HG03575 (cell line): ENCODE data around the gene KRT17.

ENCODE experiments used
- ATAC-seq: cut with Tn5 transposase; IDR thresholded peaks from one replicate; pipeline ENCODE4 v1.9.1; 2021; ENCODE audit not compliant: unreplicated experiment, insufficient number of reproducible peaks, low FRiP score; ENCODE audit errors: extremely low read depth

Gene KRT17

DNA sequence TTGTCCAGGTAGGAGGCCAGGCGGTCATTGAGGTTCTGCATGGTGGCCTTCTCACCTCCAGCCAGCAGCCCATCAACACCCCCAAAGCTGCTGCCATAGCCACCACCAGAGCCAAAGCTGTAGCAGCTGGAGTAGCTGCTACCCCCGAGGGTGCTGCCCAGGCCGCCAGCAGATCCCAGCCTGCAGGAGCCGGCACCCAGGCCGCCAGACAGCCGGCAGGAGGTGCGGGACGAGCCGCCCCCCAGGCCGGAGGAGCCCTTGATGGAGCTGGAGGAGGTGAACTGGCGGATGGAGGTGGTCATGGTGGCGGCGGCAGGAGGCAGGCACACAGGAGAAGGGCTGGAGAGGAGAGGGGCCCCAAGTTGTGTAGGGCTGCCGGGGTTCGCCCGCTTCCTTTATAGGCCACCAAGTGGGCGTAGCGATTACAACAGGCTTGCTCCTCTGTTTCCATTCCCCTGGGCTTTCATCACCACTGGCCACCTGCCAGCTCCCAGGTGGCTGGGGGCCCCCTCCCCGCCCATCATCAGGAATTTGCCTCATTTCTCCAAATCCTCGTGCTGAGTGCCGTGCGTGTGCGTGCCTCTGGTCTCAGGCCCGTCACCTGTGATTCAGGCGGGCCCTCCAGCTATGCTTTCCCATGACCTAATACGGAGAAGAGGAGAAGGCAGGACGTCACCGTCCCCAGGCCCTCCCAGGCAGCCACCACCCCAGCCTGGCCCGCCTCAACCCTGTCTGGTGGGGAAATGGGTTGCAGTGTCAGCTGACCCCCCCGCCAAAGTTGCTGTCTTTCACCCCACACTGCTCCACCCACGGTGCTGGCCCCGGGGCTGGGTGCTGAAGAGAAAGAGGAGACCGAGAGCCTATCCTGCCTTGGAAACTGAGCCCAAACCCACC is at the start of gene KRT17:
KRT17 (minus strand) TSS at position 368 of the 894 bp plus-strand sequence; CDS start at position 302, 66 bp downstream.
- no peak for ATAC-seq

- no peak for ATAC-seq
Measured at GRCh38 chr17:41672153-41672552, 47.8 kb upstream of the KRT17 start.

DNA sequence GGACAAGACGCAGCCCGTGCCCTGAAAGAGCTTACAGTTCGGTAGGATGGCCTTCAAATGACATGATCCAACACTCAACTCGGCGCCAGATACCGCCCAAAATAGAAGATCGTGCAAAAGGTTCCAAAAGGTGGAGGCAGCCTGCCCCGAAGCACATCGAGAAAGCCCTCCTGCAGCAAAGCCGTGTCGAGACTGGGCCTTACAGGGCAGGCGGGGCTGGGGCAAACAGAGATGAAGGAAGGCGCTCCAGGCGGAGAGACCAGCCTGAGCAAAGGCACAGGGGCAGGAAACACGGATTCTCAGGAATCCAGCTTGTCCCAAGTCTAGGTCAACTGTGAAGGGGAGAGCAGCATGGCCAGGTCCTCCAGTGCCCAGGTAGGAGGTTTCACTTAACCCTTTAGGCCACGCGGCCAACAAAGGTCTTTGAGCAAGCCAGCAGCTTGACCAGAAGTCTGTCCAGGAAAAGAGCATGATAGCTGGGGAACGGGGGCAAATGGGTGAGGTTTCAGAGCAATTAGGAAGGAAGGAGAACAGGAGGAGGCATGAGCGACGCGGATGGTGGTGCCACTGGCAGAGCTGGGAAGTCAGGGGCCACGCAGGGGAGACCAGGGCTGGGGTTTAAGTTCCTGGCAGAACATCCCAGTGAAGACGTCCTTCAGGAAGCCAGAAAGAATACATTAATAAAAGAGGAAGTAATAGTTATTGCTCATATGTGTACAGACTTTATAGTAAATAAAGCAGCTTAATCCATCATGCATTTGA is 43.1 kb upstream of the KRT17 start:
- no peak for ATAC-seq

- no peak for ATAC-seq
Measured at GRCh38 chr17:41666708-41667279, 42.4 kb upstream of the KRT17 start.

- no peak for ATAC-seq
Measured at GRCh38 chr17:41666237-41666641, 41.9 kb upstream of the KRT17 start.

DNA sequence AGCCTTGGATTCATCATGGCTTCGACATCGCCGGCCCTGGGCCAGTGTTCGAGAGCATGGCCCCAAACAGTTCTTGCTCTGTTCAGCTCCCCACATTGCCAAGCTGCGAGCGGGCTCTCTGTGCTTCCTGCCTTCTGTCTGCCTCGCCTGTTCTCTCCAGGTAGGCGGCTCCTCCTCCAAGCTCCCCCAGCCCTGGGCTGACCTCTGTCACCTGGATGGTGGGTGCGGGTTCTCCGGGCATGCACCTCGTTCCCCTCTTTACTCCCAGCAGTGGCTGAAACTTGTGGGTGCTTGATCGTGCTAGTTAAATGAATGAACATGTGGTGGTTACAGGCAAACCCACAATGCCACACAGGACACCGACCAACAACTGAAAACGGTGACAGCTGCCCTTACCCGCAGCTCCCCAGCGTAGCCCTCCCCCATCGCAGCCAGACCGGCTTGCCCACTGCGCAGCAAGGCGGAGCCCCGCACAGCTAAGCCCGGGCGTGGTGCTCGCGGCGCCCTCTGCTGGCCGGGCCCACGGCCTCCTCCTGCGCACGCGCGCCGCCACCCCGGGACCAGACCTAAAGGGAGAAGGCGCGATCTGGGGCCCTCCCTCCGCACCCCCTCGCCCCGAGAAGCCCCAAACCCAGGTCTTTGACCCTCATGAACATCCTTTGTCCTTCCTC is 41.3 kb upstream of the KRT17 start:
- no peak for ATAC-seq

GRCh38 chr17:41664587-41665565 is 40.5 kb upstream of the KRT17 start:
- ATAC-seq = no peak

DNA sequence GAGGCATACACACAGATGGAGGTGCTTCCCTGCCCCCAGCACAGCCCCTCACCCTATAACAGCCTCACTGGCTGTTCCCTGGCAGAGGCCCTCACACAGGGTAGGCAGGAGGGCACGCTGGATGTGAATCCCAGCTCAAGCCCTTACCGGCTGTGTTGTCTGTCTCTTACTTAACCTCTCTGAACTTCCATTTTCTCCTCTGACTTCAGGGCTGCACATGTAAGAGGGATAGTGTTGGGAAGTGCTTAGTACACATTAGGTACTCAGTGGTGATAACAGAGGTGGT is 39.7 kb upstream of the KRT17 start:
- ATAC-seq = no peak

DNA sequence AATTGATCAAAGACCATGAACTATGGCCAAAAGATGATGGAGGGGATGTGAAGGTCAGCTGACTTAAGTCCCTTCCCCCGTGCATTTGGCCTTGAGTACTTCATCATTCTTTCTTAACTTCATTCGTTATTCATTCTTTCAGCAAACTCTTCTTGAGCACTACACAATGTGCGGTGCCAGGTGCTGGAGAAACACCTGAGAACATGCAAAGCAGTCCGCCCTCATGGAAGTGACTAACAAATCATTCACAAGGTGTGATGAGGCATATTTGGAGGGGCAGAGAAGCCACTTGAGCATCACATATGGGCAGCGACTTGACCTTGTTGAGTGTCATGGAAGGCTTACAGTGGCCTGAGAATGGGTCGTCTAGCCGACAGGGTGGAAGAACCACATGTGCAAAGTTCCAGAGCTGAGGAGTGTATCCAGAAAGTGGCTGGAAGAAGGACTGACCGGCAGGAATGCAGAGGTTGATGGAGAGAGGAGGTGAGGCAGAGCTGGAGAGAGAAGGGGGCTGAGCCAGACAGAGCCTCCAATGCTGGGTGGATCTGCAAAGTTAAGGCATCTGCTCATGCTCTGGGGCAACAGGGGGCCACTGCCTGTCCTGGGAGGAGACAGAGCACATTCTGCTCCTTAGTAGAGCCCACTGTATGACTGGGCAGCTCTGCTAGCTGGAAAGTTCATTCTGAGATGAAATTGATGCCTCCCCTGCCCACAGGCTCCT is 39.2 kb upstream of the KRT17 start:
- no peak for ATAC-seq

- ATAC-seq = no peak
Measured at GRCh38 chr17:41660221-41660711, 35.9 kb upstream of the KRT17 start.

DNA sequence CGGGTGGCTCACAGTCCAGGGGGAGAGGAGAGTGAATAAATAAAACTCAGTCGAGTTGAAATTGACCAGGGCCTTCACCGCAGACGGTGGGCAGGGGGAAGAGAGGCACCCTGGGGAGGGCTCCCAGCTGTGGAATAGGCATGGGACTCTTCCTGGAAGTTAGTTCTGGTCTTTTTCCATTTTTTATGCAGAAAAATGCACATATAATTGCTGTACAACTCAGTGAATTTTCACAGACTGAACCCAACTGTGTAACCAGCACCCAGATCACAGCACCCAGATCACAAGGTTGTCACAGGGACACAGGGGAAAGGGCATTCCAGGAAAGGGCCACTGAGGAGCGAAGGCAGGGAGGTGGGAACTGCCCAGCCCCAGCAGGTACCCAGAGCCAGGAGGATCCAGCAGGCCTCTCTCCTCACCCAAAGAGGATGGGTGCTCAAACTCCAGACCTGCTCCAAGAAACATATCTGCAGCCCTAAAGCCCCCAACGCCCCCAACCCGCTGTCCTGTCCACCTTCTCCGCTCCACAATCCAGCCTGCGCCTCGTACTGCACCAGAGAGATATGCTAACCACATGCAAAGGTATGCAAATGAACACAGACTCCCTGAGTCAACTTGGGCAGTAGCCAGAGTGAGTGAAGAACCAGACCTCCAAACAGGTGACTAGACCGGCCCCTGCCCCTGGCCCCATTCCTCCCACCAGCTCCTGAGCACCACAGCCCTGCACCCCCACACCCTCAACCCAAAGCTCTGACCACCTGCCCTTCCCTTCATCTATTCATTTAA is 35.2 kb upstream of the KRT17 start:
- no peak for ATAC-seq

DNA sequence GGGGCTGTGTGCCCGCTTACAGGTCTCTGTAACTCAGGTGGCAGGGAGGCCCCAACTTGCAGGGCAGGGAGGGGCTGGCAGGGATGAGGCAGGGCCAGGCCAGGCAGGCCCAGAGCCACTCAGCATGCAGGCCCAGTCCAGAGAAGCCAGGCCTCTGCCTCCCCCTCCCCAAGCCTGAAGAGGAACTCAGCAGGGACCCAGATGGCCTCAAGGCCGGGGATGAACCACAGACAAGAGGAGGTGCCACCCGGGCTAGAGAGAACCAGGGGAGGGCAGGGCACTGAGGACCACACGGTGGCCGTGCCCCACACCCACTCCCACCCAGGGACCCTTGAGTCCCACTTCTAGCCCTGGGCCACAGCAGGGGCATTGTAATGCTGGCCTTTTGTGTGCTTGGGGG is 34.5 kb upstream of the KRT17 start:
- no peak for ATAC-seq

GRCh38 chr17:41657936-41658335 is 33.6 kb upstream of the KRT17 start:
- no peak for ATAC-seq

GRCh38 chr17:41657176-41657754 is 32.9 kb upstream of the KRT17 start:
- no peak for ATAC-seq

DNA sequence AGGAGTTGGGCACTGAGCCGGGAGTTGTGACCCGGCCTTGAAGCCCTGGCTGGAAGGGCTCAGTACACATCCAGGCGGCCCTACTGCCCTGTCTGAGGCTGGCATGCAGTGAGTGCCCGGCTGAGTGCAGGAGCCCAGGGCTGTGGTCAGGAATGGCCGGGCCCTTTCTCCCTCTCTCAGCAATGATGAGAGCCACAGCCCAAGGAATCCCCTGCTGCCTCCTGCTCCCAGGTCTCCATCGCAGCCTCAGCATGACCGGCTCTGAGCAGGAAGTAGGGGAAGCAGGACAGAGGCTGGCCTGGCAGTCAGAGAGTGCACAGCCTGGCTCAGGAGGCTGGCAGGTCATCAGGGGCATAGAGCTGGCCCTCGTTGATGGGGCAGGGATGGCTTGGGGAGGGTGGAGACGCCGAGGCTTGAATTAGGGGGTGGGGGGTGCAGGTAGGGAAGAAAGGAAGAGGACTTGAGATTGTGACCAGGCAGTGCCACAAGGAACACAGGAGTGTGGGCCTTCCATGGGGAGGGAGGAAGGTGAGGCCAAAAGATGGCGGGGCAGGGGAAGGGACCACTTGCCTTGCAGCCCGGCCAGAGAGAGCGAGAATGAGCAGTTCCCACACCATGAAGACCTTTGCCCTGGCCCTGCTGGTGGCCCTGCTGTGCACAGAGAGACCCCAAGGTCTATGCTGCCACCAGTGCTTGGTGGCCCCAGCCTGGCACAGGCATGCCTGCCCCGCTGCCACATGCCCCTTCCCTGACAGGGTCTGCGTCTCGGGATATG is 32.1 kb upstream of the KRT17 start:
- no peak for ATAC-seq

- ATAC-seq = no peak
Measured at GRCh38 chr17:41655611-41656111, 31.3 kb upstream of the KRT17 start.
